Trophoblast cell (in vitro differentiated cells and primary cell): Measurements from ENCODE around the gene KCTD17.

ENCODE experiments used
- DNase-seq, 2 donors: peaks; one replicate each; pipeline ENCODE4 v3.0.0-alpha.2; 2016
- H2AFZ ChIP-seq: 2 replicates; pipeline ENCODE4 v1.6.1; 2013; ENCODE audit warnings: low read length, moderate library complexity, mild to moderate bottlenecking; ENCODE audit not compliant: insufficient read depth, poor library complexity
- H2AK5ac ChIP-seq: 2 replicates; pipeline ENCODE4 v1.6.1; 2013; ENCODE audit warnings: mild to moderate bottlenecking, low read length
- H2BK120ac ChIP-seq: 2 replicates; pipeline ENCODE4 v1.6.1; 2013; ENCODE audit warnings: low read length, mild to moderate bottlenecking, moderate library complexity; ENCODE audit not compliant: insufficient read depth, poor library complexity
- H2BK12ac ChIP-seq: 2 replicates; pipeline ENCODE4 v1.6.1; 2013; ENCODE audit warnings: mild to moderate bottlenecking, low read length, moderate library complexity
- H2BK5ac ChIP-seq: 2 replicates; pipeline ENCODE4 v1.6.1; 2013; ENCODE audit warnings: low read length, low read depth, moderate library complexity, mild to moderate bottlenecking; ENCODE audit not compliant: poor library complexity
- H3K14ac ChIP-seq: 2 replicates; pipeline ENCODE4 v1.6.1; 2013; ENCODE audit warnings: mild to moderate bottlenecking, low read length
- H3K18ac ChIP-seq: 2 replicates; pipeline ENCODE4 v1.6.1; 2013; ENCODE audit warnings: mild to moderate bottlenecking, low read length
- H3K23ac ChIP-seq: 2 replicates; pipeline ENCODE4 v1.6.1; 2013; ENCODE audit warnings: low read length
- H3K27ac ChIP-seq: 2 replicates; pipeline ENCODE4 v1.5.1; 2013; ENCODE audit warnings: low read depth, mild to moderate bottlenecking, inconsistent platforms, low read length, moderate library complexity
- H3K27me3 ChIP-seq: 2 replicates; pipeline ENCODE4 v1.6.1; 2013; ENCODE audit warnings: inconsistent platforms, mild to moderate bottlenecking, low read length, moderate library complexity; ENCODE audit not compliant: insufficient read depth
- H3K36me3 ChIP-seq, 2 experiments: 1 replicate in 1 of 2; 2 replicates in 1 of 2; pipeline ENCODE4 v1.6.1; 2013; ENCODE audit warnings: low read length in 2 of 2, mild to moderate bottlenecking in 2 of 2, moderate library complexity in 1 of 2; ENCODE audit not compliant: insufficient read depth in 2 of 2, control insufficient read depth in 1 of 2
- H3K4ac ChIP-seq: 2 replicates; pipeline ENCODE4 v1.6.1; 2013; ENCODE audit warnings: low read depth, mild to moderate bottlenecking, low read length, moderate library complexity
- H3K4me1 ChIP-seq, 2 experiments: 1 replicate in 1 of 2; 2 replicates in 1 of 2; pipeline ENCODE4 v1.6.1; 2013; ENCODE audit warnings: low read length in 2 of 2, mild to moderate bottlenecking in 2 of 2, moderate library complexity in 1 of 2; ENCODE audit not compliant: insufficient read depth in 2 of 2, control insufficient read depth in 1 of 2
- H3K4me2 ChIP-seq: 2 replicates; pipeline ENCODE4 v1.6.1; 2013; ENCODE audit warnings: inconsistent platforms, mild to moderate bottlenecking, low read length, moderate library complexity
- H3K4me3 ChIP-seq: 2 replicates; pipeline ENCODE4 v1.5.1; 2013; ENCODE audit warnings: mild to moderate bottlenecking, low read depth, low read length, inconsistent platforms
- H3K79me1 ChIP-seq: one replicate; pipeline ENCODE4 v1.6.1; 2013; ENCODE audit warnings: low read length
- H3K79me2 ChIP-seq: 2 replicates; pipeline ENCODE4 v1.6.1; 2013; ENCODE audit warnings: low read length, mild to moderate bottlenecking; ENCODE audit not compliant: control insufficient read depth, insufficient read depth, poor library complexity
- H3K9ac ChIP-seq: 2 replicates; pipeline ENCODE4 v1.6.1; 2013; ENCODE audit warnings: mild to moderate bottlenecking, low read length
- H3K9me3 ChIP-seq: 2 replicates; pipeline ENCODE4 v1.6.1; 2013; ENCODE audit warnings: low read depth, mild to moderate bottlenecking, control low read depth, inconsistent platforms, low read length; ENCODE audit not compliant: insufficient read depth
- H4K12ac ChIP-seq: 2 replicates; pipeline ENCODE4 v1.6.1; 2013; ENCODE audit warnings: low read depth, mild to moderate bottlenecking, low read length, moderate library complexity
- H4K8ac ChIP-seq: 2 replicates; pipeline ENCODE4 v1.6.1; 2013; ENCODE audit warnings: low read depth, mild to moderate bottlenecking, low read length, moderate library complexity
- H4K91ac ChIP-seq: one replicate; pipeline ENCODE4 v1.6.1; 2013; ENCODE audit warnings: low read depth, mild to moderate bottlenecking, low read length, moderate library complexity
- WGBS: extraction: QIAGEN DNeasy Blood & Tissue Kit; methylation state at CpG from one replicate; pipeline ENCODE4 v1.1.7; 2013; ENCODE audit warnings: missing lambda C conversion rate; ENCODE audit not compliant: insufficient read length, insufficient coverage; ENCODE audit errors: extremely low coverage; 5-methylcytosine and 5-hydroxymethylcytosine counted together

KCTD17 gene

DNA sequence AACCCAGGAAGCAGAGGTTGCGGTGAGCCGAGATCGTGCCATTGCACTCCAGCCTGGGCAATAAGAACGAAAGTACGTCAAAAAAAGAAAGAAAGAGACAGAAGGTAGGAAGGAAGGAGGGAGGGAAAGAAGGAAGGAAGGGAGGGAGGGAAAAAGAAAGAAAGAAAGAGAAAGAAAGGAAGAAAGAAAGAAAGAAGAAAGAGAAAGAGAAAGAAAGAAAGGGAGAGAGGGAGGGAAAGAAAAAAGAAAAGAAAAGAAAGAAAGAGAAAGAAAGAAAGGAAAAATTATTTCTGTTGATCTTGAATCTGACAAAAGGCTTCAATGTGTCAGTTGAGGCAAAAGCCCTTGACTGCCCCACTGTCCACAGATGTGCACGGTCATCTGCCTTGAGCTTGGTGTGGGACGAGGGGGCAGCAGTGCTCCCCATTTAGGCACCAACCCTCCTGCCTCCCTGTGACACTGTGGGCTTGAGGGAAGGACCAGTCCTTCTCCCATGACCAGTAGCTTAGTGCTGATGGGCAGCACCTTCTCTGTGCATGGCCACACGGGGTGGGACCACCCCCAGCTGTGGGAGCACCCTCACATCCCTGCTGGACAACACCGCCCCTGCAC lies 24.4 kb downstream of the KCTD17 start:
- WGBS, result no CpG with 5 or more reads among the region's 9 CpGs
- Histone ChIP-seq H3K79me2 (no peaks in the 10 kb centered on the region), H3K4ac (no peak overlapping the region), H3K36me3 (no peaks in the 10 kb centered on the region), H3K4me2 (no peak overlapping the region), H2BK5ac (no peak overlapping the region), H3K23ac (no peak overlapping the region), H2BK12ac (no peak overlapping the region), H3K18ac (no peak overlapping the region), H2AFZ (no peak overlapping the region), H4K8ac (no peak overlapping the region), H2BK120ac (no peak overlapping the region), H3K4me1 (peaks cover 8 to 11% of the 10 kb centered on the region in 2 experiments), H2AK5ac (no peak overlapping the region), H3K79me1 (peaks cover 2% of the 10 kb centered on the region), H3K4me3 (no peak overlapping the region), H3K9me3 (peaks cover 3% of the 10 kb centered on the region), H3K14ac (no peak overlapping the region), H4K91ac (no peak overlapping the region), H3K27ac (no peak overlapping the region), H3K27me3 (no peaks in the 10 kb centered on the region), H3K9ac (no peak overlapping the region), H4K12ac (no peak overlapping the region)
- no peak for DNase-seq

DNA sequence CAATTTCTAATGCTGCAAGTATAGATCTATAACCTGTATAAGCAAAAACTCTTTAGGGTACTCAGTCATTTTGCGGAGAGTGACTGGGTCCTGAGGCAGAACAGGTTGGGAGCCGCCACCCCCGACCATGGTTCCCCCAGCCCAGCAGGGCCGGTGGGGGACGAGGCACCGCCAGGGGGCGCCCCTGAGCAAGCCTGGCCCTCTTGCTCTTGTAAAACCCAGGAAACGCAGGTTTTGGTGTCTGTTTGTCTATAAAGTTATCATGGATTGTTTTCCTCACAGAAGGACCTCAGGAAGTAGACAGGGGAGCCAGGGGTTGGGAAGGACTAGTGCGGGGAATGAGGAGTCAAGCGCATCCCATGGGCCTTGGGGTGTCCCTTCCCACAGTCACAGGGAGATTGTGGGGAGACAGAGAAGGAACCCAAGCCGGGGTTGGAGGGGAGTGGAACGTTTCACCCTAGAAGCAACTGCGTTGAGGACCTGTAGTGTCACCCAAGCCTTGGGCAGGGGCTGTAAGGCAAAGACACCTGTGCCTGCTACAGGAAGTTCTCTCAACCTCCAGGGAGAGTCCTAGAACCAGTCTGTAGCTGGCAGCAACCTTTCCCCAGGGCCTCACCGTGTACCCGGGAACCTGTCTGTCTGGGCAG lies 26.4 kb downstream of the KCTD17 start:
- Histone ChIP-seq H2AK5ac (no peak overlapping the region), H3K79me2 (no peaks in the 10 kb centered on the region), H4K12ac (no peak overlapping the region), H3K14ac (no peak overlapping the region), H3K27me3 (no peaks in the 10 kb centered on the region), H3K4me2 (no peak overlapping the region), H3K36me3 (no peaks in the 10 kb centered on the region), H2AFZ (no peak overlapping the region), H4K8ac (no peak overlapping the region), H2BK12ac (peak overlapping the region; percentile 8), H3K18ac (peak overlapping the region; percentile 10), H2BK5ac (no peak overlapping the region), H3K4ac (no peak overlapping the region), H4K91ac (no peak overlapping the region), H3K9ac (no peak overlapping the region), H2BK120ac (no peak overlapping the region), H3K4me1 (peaks cover 8 to 11% of the 10 kb centered on the region in 2 experiments), H3K79me1 (peaks cover 2% of the 10 kb centered on the region), H3K27ac (no peak overlapping the region), H3K23ac (no peak overlapping the region), H3K4me3 (no peak overlapping the region), H3K9me3 (no peaks in the 10 kb centered on the region)
- peak; percentile 61 to 76 for DNase-seq
- no CpG with 5 or more reads among the region's 15 CpGs for WGBS

GRCh38 chr22:37079158-37079557 lies 27.6 kb downstream of the KCTD17 start:
- Histone ChIP-seq H3K79me1 (peaks cover 2% of the 10 kb centered on the region), H3K4ac (no peak overlapping the region), H3K4me1 (peaks cover 8 to 11% of the 10 kb centered on the region in 2 experiments), H3K27ac (no peak overlapping the region), H2AFZ (no peak overlapping the region), H3K18ac (no peak overlapping the region), H3K4me3 (no peak overlapping the region), H3K79me2 (no peaks in the 10 kb centered on the region), H4K91ac (no peak overlapping the region), H3K14ac (no peak overlapping the region), H2BK5ac (no peak overlapping the region), H4K8ac (no peak overlapping the region), H4K12ac (no peak overlapping the region), H2BK12ac (no peak overlapping the region), H3K36me3 (no peaks in the 10 kb centered on the region), H2BK120ac (no peak overlapping the region), H3K27me3 (no peaks in the 10 kb centered on the region), H3K9ac (no peak overlapping the region), H2AK5ac (no peak overlapping the region), H3K23ac (no peak overlapping the region), H3K4me2 (no peak overlapping the region), H3K9me3 (no peaks in the 10 kb centered on the region)
- WGBS, result no CpG with 5 or more reads among the region's 5 CpGs
- no peak for DNase-seq

GRCh38 chr22:37079668-37080171 lies 28.2 kb downstream of the KCTD17 start:
- no peaks in the 10 kb centered on the region for H3K9me3 ChIP-seq
- peak overlapping the region; percentile 40 for H3K14ac ChIP-seq
- no peak overlapping the region for H2BK5ac ChIP-seq
- H2BK12ac ChIP-seq, result no peak overlapping the region
- peak overlapping the region; percentile 38 for H3K18ac ChIP-seq
- H3K4me2 ChIP-seq, result no peak overlapping the region
- no peak overlapping the region for H2AFZ ChIP-seq
- H3K23ac ChIP-seq, result no peak overlapping the region
- no peaks in the 10 kb centered on the region for H3K36me3 ChIP-seq
- DNase-seq, result peak; percentile 30 to 50
- no peak overlapping the region for H4K12ac ChIP-seq
- H3K9ac ChIP-seq, result no peak overlapping the region
- H3K27ac ChIP-seq, result no peak overlapping the region
- no peaks in the 10 kb centered on the region for H3K79me2 ChIP-seq
- H3K4ac ChIP-seq, result no peak overlapping the region
- no peak overlapping the region for H4K8ac ChIP-seq
- WGBS, result no CpG with 5 or more reads among the region's 15 CpGs
- H3K27me3 ChIP-seq, result no peaks in the 10 kb centered on the region
- H2AK5ac ChIP-seq, result peak overlapping the region; percentile 26
- H3K79me1 ChIP-seq, result peaks cover 2% of the 10 kb centered on the region
- no peak overlapping the region for H2BK120ac ChIP-seq
- H3K4me3 ChIP-seq, result no peak overlapping the region
- H4K91ac ChIP-seq, result no peak overlapping the region
- H3K4me1 ChIP-seq, result peaks cover 8 to 11% of the 10 kb centered on the region in 2 experiments
